Measurements from ENCODE around the gene PTPRB. TPM values are rescaled to one million over a fixed set of nuclear protein-coding genes. Genes with fewer than 3 reads are reported as not detected.
A peak's percentile ranks its signal among the peaks of the same experiment; 100 is the strongest.

The PTPRB gene
- total and polyA plus RNA-seq, 11 donors: 17.0 to 41.5 (median 34.2) TPM

DNA sequence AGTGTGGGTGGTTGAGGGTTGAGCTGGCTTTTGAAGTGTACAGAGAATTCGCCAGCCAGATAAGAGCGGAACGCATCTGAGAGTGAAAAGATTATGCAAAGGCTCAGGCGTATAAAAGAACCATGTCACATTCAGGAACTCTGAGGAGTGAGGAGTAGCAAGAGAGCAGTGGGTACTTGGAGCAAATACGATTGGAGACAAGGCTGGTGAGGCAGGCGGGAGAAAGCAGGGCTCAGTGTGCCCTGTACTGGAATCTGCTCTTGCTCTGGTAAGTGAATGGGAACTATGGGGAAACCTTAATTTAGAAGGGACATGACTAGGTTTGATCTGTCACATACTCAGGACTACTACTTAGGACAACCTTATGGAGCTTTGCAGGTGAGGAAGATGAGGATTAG, 87.0 kb downstream of the PTPRB start:
- peaks cover 0 to 33% (median 10%) of the 10 kb centered on the region in 12 donors for H3K4me1 ChIP-seq
- no peak overlapping the region for H3K4me3 ChIP-seq
- intact Hi-C loops (cut with DNase I): no loop called here
- H3K27ac ChIP-seq: peak overlapping the region in 4 of 12 donors; percentile 43 to 63 (median 46)
- peak in 2 of 4 donors; percentile 39 to 47 for ATAC-seq
- peaks cover 0 to 90% (median 3%) of the 10 kb centered on the region in 9 donors for H3K36me3 ChIP-seq
- H3K9me3 ChIP-seq: no peaks in the 10 kb centered on the region
- no peaks in the 10 kb centered on the region for H3K27me3 ChIP-seq
- 47 to 63% (median 52%) methylated on average over 5 to 6 of the region's 6 CpGs for WGBS, 4 donors
- TF ChIP-seq, protein P1, sequence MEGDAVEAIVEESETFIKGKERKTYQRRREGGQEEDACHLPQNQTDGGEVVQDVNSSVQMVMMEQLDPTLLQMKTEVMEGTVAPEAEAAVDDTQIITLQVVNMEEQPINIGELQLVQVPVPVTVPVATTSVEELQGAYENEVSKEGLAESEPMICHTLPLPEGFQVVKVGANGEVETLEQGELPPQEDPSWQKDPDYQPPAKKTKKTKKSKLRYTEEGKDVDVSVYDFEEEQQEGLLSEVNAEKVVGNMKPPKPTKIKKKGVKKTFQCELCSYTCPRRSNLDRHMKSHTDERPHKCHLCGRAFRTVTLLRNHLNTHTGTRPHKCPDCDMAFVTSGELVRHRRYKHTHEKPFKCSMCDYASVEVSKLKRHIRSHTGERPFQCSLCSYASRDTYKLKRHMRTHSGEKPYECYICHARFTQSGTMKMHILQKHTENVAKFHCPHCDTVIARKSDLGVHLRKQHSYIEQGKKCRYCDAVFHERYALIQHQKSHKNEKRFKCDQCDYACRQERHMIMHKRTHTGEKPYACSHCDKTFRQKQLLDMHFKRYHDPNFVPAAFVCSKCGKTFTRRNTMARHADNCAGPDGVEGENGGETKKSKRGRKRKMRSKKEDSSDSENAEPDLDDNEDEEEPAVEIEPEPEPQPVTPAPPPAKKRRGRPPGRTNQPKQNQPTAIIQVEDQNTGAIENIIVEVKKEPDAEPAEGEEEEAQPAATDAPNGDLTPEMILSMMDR (IDR thresholded peaks at IDR 0.05): no peak
- TF ChIP-seq POLR2A (IDR thresholded peaks at IDR 0.05): no peak
- no peak for DNase-seq

DNA sequence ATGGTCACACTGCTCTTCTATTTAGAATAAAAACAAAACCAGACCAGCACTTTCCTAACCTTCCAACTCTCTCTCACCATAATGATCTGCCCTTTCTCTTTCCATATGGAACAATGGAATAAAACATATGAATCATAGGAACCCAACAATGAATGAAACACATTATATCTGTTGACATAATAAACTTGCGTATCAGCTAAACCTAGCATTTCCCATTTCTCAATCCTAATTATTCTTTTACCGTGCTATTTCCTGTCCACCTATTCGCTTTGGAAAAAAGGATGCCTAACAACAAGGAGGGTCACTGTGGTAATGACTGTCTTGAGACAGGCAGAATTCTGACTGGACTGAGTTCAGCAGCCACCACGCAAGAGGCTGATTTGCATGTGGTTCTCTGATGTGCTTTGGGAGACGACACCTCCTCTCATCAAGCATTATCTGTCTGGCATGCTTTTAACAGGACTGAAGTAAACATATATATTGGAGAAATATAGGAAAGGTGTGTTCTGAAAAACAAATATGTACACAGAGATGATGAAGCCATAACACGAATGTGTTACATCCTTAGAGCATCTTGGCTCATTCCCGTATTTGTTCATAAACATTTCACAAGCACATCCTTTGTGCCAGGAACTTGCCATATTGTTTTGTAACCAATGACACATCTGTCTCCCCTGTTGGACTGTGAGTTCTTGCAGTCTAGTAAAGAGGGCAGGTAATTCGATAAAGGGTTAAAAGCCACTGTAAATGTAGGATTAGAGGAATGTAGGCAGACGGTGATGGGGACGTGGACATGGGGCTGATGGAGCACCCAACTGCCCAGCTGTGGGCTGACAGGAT, 87.7 kb downstream of the PTPRB start:
- no peak for TF ChIP-seq POLR2A (IDR thresholded peaks at IDR 0.05)
- TF ChIP-seq, protein P1 (IDR thresholded peaks at IDR 0.05): no peak
- H3K27me3 ChIP-seq: no peaks in the 10 kb centered on the region
- DNase-seq: no peak
- H3K4me3 ChIP-seq: no peak overlapping the region
- H3K27ac ChIP-seq: peak overlapping the region in 4 of 12 donors; percentile 11 to 63 (median 46)
- intact Hi-C loops (cut with DNase I): no loop called here
- peaks cover 0 to 86% (median 0%) of the 10 kb centered on the region in 9 donors for H3K36me3 ChIP-seq
- ATAC-seq: peak in 1 of 4 donors; percentile 20
- WGBS, 4 donors: 65 to 74% (median 70%) methylated on average over 10 of the region's 10 CpGs
- no peaks in the 10 kb centered on the region for H3K9me3 ChIP-seq
- H3K4me1 ChIP-seq: peaks cover 0 to 33% (median 10%) of the 10 kb centered on the region in 12 donors

DNA sequence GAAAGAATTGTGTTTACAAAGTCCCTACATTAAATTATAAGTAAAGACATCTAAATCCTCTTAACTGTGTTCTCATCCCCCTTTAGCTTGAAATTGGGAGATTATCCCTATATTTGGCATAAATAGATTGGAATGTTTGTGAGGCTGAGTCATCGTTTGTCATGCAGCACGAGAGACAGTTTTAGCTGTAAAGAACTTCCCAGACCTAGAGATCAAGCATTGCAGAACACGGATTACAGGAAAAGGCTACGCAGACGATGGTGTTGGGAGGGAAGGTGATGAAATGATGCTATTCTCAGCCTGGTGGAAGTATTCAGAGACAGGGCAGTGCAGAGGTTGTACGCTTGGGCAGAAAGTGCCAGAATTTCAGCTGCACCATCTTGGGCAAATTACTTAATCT, 93.8 kb downstream of the PTPRB start:
- intact Hi-C loops (cut with DNase I): no loop called here
- ATAC-seq: peak; percentile 67 to 97 (median 92)
- peaks cover 0 to 80% (median 12%) of the 10 kb centered on the region in 9 donors for H3K36me3 ChIP-seq
- TF ChIP-seq POLR2A (IDR thresholded peaks at IDR 0.05): no peak
- TF ChIP-seq, protein P1 (IDR thresholded peaks at IDR 0.05): no peak
- no peak overlapping the region for H3K4me3 ChIP-seq
- DNase-seq: peak in 2 of 5 donors; percentile 15 to 37
- H3K27me3 ChIP-seq: no peaks in the 10 kb centered on the region
- H3K9me3 ChIP-seq: no peaks in the 10 kb centered on the region
- peaks cover 0 to 15% (median 2%) of the 10 kb centered on the region in 12 donors for H3K4me1 ChIP-seq
- peak overlapping the region in 7 of 12 donors; percentile 8 to 73 (median 52) for H3K27ac ChIP-seq
- 10 to 17% (median 16%) methylated on average over 6 of the region's 6 CpGs for WGBS, 4 donors

DNA sequence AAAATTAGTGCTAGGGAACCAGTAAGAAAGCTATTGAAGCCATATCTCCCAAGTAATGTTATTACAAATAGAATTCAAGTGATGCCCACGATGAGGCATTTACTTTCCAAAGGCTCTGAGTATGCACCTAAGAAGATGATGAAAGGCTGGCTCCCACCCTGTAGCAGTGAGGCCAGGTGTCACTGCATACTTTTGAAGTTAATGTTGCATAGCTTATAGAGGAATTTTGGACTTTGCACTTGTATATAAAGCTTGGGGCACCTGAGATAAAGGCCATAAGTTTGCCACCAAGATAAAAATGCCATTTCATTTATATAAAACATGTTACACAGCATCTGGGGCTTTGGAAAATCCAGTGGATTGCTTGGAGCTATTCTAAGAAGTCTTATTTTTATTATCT, 96.2 kb downstream of the PTPRB start:
- DNase-seq (no peak), ATAC-seq (no peak)
- H3K27ac ChIP-seq: no peak overlapping the region
- H3K4me1 ChIP-seq: peaks cover 0 to 24% (median 5%) of the 10 kb centered on the region in 12 donors
- 33 to 49% (median 43%) methylated on average over 1 of the region's 1 CpG for WGBS, 4 donors
- intact Hi-C loops (cut with DNase I): no loop called here
- H3K27me3 ChIP-seq: no peaks in the 10 kb centered on the region
- TF ChIP-seq, protein P1 (IDR thresholded peaks at IDR 0.05): no peak
- TF ChIP-seq POLR2A (IDR thresholded peaks at IDR 0.05): no peak
- H3K36me3 ChIP-seq: peaks cover 0 to 84% (median 23%) of the 10 kb centered on the region in 9 donors
- H3K4me3 ChIP-seq: no peak overlapping the region
- no peaks in the 10 kb centered on the region for H3K9me3 ChIP-seq
